GM12873 (cell line): ENCODE data around the gene AOPEP.

Experiments used
- CTCF ChIP-seq: IDR thresholded peaks from 2 replicates; pipeline ENCODE4 v1.5.1; 2012; ENCODE audit warnings: low read depth, mild to moderate bottlenecking, moderate library complexity, low read length, control low read depth; ENCODE audit not compliant: insufficient read depth; ENCODE audit errors: missing control alignments

AOPEP gene

GRCh38 chr9:94997727-94998126 is 271.2 kb downstream of the AOPEP start:
- TF ChIP-seq CTCF = no peak

- TF ChIP-seq CTCF = no peak
Measured at GRCh38 chr9:94999832-95000231, 273.3 kb downstream of the AOPEP start.

GRCh38 chr9:95000821-95001220 is 274.3 kb downstream of the AOPEP start:
- TF ChIP-seq CTCF = no peak

- no peak for TF ChIP-seq CTCF
Measured at GRCh38 chr9:95001720-95002119, 275.2 kb downstream of the AOPEP start.

GRCh38 chr9:95003689-95004410 is 277.4 kb downstream of the AOPEP start:
- no peak for TF ChIP-seq CTCF

- no peak for TF ChIP-seq CTCF
Measured at GRCh38 chr9:95004411-95005277, 278.1 kb downstream of the AOPEP start.
